HepG2 (cell line): ENCODE data around the gene TWNK. TPM values are rescaled to one million over a fixed set of nuclear protein-coding genes. Genes with fewer than 3 reads are reported as not detected.
A peak's percentile ranks its signal among the peaks of the same experiment; 100 is the strongest.

Source experiments
- CC2D1A ChIP-seq: sonication (generic); formaldehyde crosslinking; IDR thresholded peaks from 2 replicates; pipeline ENCODE4 v1.8.1; 2023; ENCODE audit warnings: mild to moderate bottlenecking, missing genetic modification reagents
- GABPA ChIP-seq, 2 experiments: IDR thresholded peaks; 2 replicates each; pipeline ENCODE4 v1.6.1; 2011 to 2016; ENCODE audit warnings: low read depth in 2 of 2, low read length in 1 of 2, missing biosample characterization in 1 of 2, missing genetic modification characterization in 1 of 2
- GATA4 ChIP-seq: sonication (generic); IDR thresholded peaks from 2 replicates; pipeline ENCODE4 v1.6.1; 2016; ENCODE audit warnings: antibody characterized with exemption, low read depth, borderline replicate concordance
- HMGA1 ChIP-seq: sonication (generic); formaldehyde crosslinking; conservative IDR thresholded peaks from 2 replicates; pipeline ENCODE4 v1.4.0; 2020; ENCODE audit warnings: missing genetic modification reagents
- HOXA3 ChIP-seq: sonication (generic); formaldehyde crosslinking; IDR thresholded peaks from 2 replicates; pipeline ENCODE4 v1.5.0; 2020; ENCODE audit warnings: missing genetic modification reagents
- KDM1A ChIP-seq: IDR thresholded peaks from 2 replicates; pipeline ENCODE4 v1.6.1; 2016; ENCODE audit warnings: missing compliant biosample characterization
- MXI1 ChIP-seq: IDR thresholded peaks from 3 replicates; pipeline ENCODE4 v1.6.1; 2012; ENCODE audit warnings: low read depth, low read length, inconsistent platforms, borderline replicate concordance
- NCOR1 ChIP-seq: fragments of 200-600 bp; sonication (generic); IDR thresholded peaks from 2 replicates; pipeline ENCODE4 v1.7.0; 2017; ENCODE audit warnings: antibody characterized with exemption, low read length, borderline replicate concordance
- PHF20 ChIP-seq: sonication (generic); formaldehyde crosslinking; IDR thresholded peaks from 2 replicates; pipeline ENCODE4 v1.5.0; 2020; ENCODE audit warnings: mild to moderate bottlenecking, missing genetic modification reagents
- RFXANK ChIP-seq: IDR thresholded peaks from 2 replicates; pipeline ENCODE4 v1.6.1; 2016
- SSRP1 ChIP-seq: IDR thresholded peaks from 2 replicates; pipeline ENCODE4 v1.6.1; 2016; ENCODE audit warnings: control low read depth
- TBX3 ChIP-seq: fragments of 450-650 bp; IDR thresholded peaks from 2 replicates; pipeline ENCODE4 v1.6.1; 2017; ENCODE audit warnings: antibody characterized with exemption, mild to moderate bottlenecking, inconsistent platforms, borderline replicate concordance
- TCF12 ChIP-seq, 2 experiments: fragments of 450-650 bp in 1 of 2; sonication (generic) in 1 of 2; formaldehyde crosslinking in 1 of 2; IDR thresholded peaks; 2 replicates each; pipeline versions ENCODE4 v1.6.1 to v1.8.0; 2017 to 2022; ENCODE audit warnings: antibody characterized with exemption in 1 of 2, mild to moderate bottlenecking in 1 of 2, missing genetic modification reagents in 1 of 2, moderate library complexity in 1 of 2
- TOE1 ChIP-seq: sonication (generic); formaldehyde crosslinking; IDR thresholded peaks from 2 replicates; pipeline ENCODE4 v1.4.0; 2020; ENCODE audit warnings: mild to moderate bottlenecking, missing genetic modification reagents
- ZFP36L2 ChIP-seq: sonication (generic); formaldehyde crosslinking; IDR thresholded peaks from 2 replicates; pipeline ENCODE4 v1.4.0; 2020; ENCODE audit warnings: missing genetic modification reagents
- ZMYM3 ChIP-seq: sonication (generic); formaldehyde crosslinking; IDR thresholded peaks from 2 replicates; pipeline ENCODE4 v1.5.1; 2020; ENCODE audit warnings: mild to moderate bottlenecking, missing genetic modification reagents
- ZNF274 ChIP-seq: sonication (generic); formaldehyde crosslinking; IDR thresholded peaks from 2 replicates; pipeline ENCODE4 v1.5.1; 2020; ENCODE audit warnings: mild to moderate bottlenecking, missing genetic modification reagents
- ZNF329 ChIP-seq: sonication (generic); formaldehyde crosslinking; IDR thresholded peaks from 2 replicates; pipeline ENCODE4 v1.9.0; 2021; ENCODE audit warnings: low read depth, mild to moderate bottlenecking, missing genetic modification reagents
- ZNF44 ChIP-seq: sonication (generic); formaldehyde crosslinking; IDR thresholded peaks from 2 replicates; pipeline ENCODE4 v1.5.1; 2020; ENCODE audit warnings: mild to moderate bottlenecking, missing genetic modification reagents
- ZNF546 ChIP-seq: sonication (generic); formaldehyde crosslinking; conservative IDR thresholded peaks from 2 replicates; pipeline ENCODE4 v1.8.1; 2023; ENCODE audit warnings: mild to moderate bottlenecking, missing genetic modification reagents
- ZNF761 ChIP-seq: sonication (generic); formaldehyde crosslinking; conservative IDR thresholded peaks from 2 replicates; pipeline ENCODE4 v1.4.0; 2020; ENCODE audit warnings: mild to moderate bottlenecking, missing genetic modification reagents
- polyA plus RNA-seq, 8 experiments: library from polyadenylated mRNA; depleted of rRNA in 3 of 8; stranded (reverse) in 7 of 8; unstranded in 1 of 8; fragments of >200 nt; fragmentation: Illumina TruSeq in 4 of 8; extraction: Trizol in 4 of 8; gene quantifications; 2 replicates each; pipeline versions ENCODE4 v1.2.1 to v1.2.3, GENCODE V29; 2011 to 2016; ENCODE audit warnings: low read depth in 4 of 8, missing spikeins in 1 of 8, mixed read lengths in 1 of 8; ENCODE audit not compliant: insufficient read depth in 1 of 8
- total RNA-seq, 5 experiments: library from RNA; depleted of rRNA; stranded (reverse); fragments of >200 nt; fragmentation: Illumina TruSeq; extraction: Trizol; gene quantifications; 2 replicates each; pipeline ENCODE4 v1.2.3, GENCODE V29; 2016; ENCODE audit warnings: low read depth in 1 of 5
- TF ChIP-seq, protein P1 (sequence below): sonication (generic); formaldehyde crosslinking; IDR thresholded peaks from 2 replicates; pipeline ENCODE4 v1.4.0; 2020; ENCODE audit warnings: missing genetic modification reagents, borderline replicate concordance
- TF ChIP-seq, protein P2 (sequence below): sonication (generic); formaldehyde crosslinking; IDR thresholded peaks from 2 replicates; pipeline ENCODE4 v1.4.0; 2020; ENCODE audit warnings: mild to moderate bottlenecking, low read depth, missing genetic modification reagents
- TF ChIP-seq, protein P3 (sequence below): IDR thresholded peaks from 2 replicates; pipeline ENCODE4 v1.6.1; 2016; ENCODE audit warnings: low read depth, borderline replicate concordance

Gene TWNK
- total and polyA plus RNA-seq, 2 of the 13 experiments (the other 11 are each of a cell fraction or from before 2014, with no cell fraction given): 10.7 to 16.5 TPM

DNA sequence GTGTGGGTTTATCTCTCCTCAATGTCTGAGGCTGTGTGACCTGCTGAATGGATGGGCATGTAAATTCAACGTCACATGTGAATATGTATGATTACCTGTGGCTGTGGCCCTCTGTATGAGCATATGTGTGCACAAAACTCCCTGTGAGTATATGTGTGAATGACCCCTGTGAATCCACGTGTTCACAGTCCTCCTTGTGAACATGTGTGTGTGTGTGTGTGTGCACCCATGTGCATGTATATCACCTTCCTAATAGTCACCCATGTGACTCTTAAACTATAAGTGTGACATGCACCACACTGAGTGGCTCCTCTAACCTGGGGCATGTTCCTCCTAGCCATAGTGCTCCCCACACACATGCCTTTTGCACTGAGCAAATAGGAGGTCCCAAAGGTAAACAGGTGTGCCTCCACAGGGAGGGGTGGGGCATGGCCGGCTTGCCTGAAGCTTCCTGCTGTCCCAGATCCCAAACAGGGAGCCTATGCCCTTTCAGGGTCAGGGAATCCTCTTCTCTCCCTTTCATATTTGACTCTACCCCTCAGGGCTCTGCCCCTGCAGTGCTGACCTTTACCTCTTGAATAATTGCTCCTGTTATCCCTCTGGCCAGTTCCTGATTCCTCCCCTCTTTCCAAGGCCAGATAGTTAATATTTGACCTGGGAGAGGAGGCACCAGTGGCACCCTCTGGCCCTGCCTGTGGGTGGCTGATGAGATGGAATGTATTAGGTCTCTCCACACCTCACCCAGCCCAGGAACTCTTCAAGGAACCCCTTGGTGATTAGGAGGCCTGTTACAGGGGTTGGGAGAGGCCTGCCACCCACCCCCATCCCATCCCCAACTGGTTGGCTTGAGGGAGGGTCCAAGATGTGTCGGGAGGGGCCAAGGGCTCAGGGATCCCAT is 16.2 kb upstream of the TWNK start (continued):
- TF ChIP-seq ZFP36L2 (CRISPR knock-in tag): no peak
- TF ChIP-seq HOXA3 (CRISPR knock-in tag): peak; percentile 82
- TF ChIP-seq, protein P1, sequence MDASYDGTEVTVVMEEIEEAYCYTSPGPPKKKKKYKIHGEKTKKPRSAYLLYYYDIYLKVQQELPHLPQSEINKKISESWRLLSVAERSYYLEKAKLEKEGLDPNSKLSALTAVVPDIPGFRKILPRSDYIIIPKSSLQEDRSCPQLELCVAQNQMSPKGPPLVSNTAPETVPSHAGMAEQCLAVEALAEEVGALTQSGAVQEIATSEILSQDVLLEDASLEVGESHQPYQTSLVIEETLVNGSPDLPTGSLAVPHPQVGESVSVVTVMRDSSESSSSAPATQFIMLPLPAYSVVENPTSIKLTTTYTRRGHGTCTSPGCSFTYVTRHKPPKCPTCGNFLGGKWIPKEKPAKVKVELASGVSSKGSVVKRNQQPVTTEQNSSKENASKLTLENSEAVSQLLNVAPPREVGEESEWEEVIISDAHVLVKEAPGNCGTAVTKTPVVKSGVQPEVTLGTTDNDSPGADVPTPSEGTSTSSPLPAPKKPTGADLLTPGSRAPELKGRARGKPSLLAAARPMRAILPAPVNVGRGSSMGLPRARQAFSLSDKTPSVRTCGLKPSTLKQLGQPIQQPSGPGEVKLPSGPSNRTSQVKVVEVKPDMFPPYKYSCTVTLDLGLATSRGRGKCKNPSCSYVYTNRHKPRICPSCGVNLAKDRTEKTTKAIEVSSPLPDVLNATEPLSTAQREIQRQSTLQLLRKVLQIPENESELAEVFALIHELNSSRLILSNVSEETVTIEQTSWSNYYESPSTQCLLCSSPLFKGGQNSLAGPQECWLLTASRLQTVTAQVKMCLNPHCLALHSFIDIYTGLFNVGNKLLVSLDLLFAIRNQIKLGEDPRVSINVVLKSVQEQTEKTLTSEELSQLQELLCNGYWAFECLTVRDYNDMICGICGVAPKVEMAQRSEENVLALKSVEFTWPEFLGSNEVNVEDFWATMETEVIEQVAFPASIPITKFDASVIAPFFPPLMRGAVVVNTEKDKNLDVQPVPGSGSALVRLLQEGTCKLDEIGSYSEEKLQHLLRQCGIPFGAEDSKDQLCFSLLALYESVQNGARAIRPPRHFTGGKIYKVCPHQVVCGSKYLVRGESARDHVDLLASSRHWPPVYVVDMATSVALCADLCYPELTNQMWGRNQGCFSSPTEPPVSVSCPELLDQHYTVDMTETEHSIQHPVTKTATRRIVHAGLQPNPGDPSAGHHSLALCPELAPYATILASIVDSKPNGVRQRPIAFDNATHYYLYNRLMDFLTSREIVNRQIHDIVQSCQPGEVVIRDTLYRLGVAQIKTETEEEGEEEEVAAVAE (CRISPR knock-in tag): peak; percentile 29; the same call in 1 of the 2 replicates
- peak; percentile 77; the same call in 1 of the 2 replicates for TF ChIP-seq SSRP1 (CRISPR knock-in tag)
- TF ChIP-seq ZNF329 (CRISPR knock-in tag): no peak
- TF ChIP-seq, protein P2, sequence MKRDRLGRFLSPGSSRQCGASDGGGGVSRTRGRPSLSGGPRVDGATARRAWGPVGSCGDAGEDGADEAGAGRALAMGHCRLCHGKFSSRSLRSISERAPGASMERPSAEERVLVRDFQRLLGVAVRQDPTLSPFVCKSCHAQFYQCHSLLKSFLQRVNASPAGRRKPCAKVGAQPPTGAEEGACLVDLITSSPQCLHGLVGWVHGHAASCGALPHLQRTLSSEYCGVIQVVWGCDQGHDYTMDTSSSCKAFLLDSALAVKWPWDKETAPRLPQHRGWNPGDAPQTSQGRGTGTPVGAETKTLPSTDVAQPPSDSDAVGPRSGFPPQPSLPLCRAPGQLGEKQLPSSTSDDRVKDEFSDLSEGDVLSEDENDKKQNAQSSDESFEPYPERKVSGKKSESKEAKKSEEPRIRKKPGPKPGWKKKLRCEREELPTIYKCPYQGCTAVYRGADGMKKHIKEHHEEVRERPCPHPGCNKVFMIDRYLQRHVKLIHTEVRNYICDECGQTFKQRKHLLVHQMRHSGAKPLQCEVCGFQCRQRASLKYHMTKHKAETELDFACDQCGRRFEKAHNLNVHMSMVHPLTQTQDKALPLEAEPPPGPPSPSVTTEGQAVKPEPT: no peak
- TF ChIP-seq MXI1: peak; percentile 74; the same call in 1 of the 3 replicates
- no peak for TF ChIP-seq GABPA (IDR thresholded peaks at IDR 0.05; ENCODE audit: low read depth, low read length)
- no peak for TF ChIP-seq GABPA (CRISPR knock-in tag; IDR thresholded peaks at IDR 0.05; ENCODE audit: low read depth)
- TF ChIP-seq ZMYM3 (CRISPR knock-in tag): peak; percentile 72
- TF ChIP-seq TCF12 (IDR thresholded peaks at IDR 0.05): no peak
- TF ChIP-seq TCF12 (CRISPR knock-in tag; IDR thresholded peaks at IDR 0.05): no peak; the same call in 1 of the 2 replicates
- 0 out of 2 replicates have a peak, but pooled peaks have one; percentile 64 for TF ChIP-seq TOE1 (CRISPR knock-in tag)
- no peak for TF ChIP-seq TBX3
- TF ChIP-seq ZNF274 (CRISPR knock-in tag): no peak; the same call in 1 of the 2 replicates
- no peak for TF ChIP-seq CC2D1A (CRISPR knock-in tag)
- peak; percentile 71; the same call in 1 of the 2 replicates for TF ChIP-seq NCOR1
- peak; percentile 56; the same call in 1 of the 2 replicates for TF ChIP-seq GATA4
- TF ChIP-seq ZNF546: no peak
- peak; percentile 48; the same call in 1 of the 2 replicates for TF ChIP-seq KDM1A (CRISPR knock-in tag)
- TF ChIP-seq ZNF44 (CRISPR knock-in tag): 0 out of 2 replicates have a peak, but pooled peaks have one; percentile 14
- no peak for TF ChIP-seq ZNF761
- TF ChIP-seq, protein P3, sequence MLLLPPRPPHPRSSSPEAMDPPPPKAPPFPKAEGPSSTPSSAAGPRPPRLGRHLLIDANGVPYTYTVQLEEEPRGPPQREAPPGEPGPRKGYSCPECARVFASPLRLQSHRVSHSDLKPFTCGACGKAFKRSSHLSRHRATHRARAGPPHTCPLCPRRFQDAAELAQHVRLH (CRISPR knock-in tag): peak; percentile 71; the same call in 1 of the 2 replicates
- no peak; the same call in 1 of the 2 replicates for TF ChIP-seq PHF20 (CRISPR knock-in tag)
- TF ChIP-seq RFXANK (CRISPR knock-in tag): no peak
- no peak for TF ChIP-seq HMGA1 (CRISPR knock-in tag)
